SK-N-MC (cell line): ENCODE data around the gene HOXC11.

ENCODE experiments used
- DNase-seq: peaks from one replicate; pipeline ENCODE4 v3.0.0-alpha.2; 2011; ENCODE audit warnings: low read depth, low spot score
- H3K27ac ChIP-seq: fragments of 200-600 bp; sonication (generic); 2 replicates; pipeline ENCODE4 v1.5.1; 2016; ENCODE audit warnings: mixed run types
- H3K36me3 ChIP-seq: fragments of 200-600 bp; sonication (generic); 2 replicates; pipeline ENCODE4 v1.6.1; 2017; ENCODE audit warnings: antibody characterized with exemption, low read length, mixed read lengths; ENCODE audit not compliant: insufficient read depth
- H3K4me3 ChIP-seq: fragments of 200-600 bp; sonication (generic); 2 replicates; pipeline ENCODE4 v1.5.1; 2016
- H3K9ac ChIP-seq: fragments of 200-600 bp; sonication (generic); 2 replicates; pipeline ENCODE4 v1.8.0; 2017; ENCODE audit warnings: mixed run types, mixed read lengths; ENCODE audit not compliant: insufficient read length
- H3K9me3 ChIP-seq: fragments of 200-600 bp; sonication (generic); 2 replicates; pipeline ENCODE4 v1.6.1; 2017; ENCODE audit warnings: low read depth, mild to moderate bottlenecking, antibody characterized with exemption, low read length, moderate library complexity, mixed read lengths
- EZH2 ChIP-seq: fragments of 200-600 bp; sonication (generic); IDR thresholded peaks from one replicate; pipeline ENCODE4 v1.6.1; 2017; ENCODE audit warnings: antibody characterized with exemption
- FOXP2 ChIP-seq: optimal IDR thresholded peaks from 2 replicates; pipeline ENCODE3; 2011; ENCODE audit warnings: mild to moderate bottlenecking, moderate library complexity; ENCODE audit not compliant: insufficient read depth; ENCODE audit errors: extremely low read length, control extremely low read depth
- POLR2AphosphoS5 ChIP-seq: IDR thresholded peaks from 2 replicates; pipeline ENCODE4 v1.6.1; 2012; ENCODE audit warnings: mild to moderate bottlenecking, low read depth, low read length, borderline replicate concordance

Gene HOXC11

DNA sequence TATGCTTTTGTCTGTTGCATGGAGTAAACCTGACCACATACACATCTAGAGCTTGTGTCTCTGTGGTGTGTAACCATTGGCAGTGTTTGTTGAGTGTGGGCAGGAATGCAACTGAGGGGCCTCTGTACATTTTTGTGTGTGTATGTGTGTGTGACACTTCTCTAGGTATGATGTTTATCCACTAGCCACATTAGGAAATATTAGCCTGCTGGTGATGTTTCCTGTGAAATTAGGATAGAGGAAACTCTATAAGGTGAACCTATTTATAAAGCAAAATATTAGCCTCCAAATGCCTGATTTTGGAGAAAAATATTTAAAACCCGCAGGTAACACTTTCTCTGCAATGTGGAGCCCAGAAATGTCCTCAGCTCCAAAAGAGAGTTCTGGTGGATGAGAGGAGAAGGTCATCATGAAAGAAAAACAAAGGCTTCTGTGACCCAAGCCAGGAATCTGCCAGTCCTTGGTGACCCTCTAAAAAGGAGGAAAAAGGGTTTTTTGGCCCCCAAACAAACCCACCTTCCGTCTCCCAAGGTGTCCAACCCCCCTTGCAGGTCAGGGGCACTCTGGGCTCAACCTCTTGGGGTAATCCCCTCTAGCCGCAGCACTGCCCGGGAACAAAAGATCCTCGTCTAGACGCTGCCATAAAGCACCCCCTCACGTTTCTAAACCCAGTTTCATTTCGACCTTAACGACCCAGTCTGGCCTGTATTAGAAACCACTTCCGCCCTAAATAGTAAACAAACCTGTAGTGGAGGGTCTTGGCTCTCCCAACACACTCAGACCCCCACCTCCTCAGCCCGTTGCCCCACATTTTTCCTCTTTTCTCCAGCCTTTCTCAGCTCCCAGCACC, 4.9 kb downstream of the HOXC11 start:
- H3K9ac ChIP-seq: peak overlapping the region; percentile 56
- peak overlapping the region; percentile 97 for H3K27ac ChIP-seq
- DNase-seq: no peak
- TF ChIP-seq FOXP2 (no peak), EZH2 (no peak), POLR2AphosphoS5 (no peak; the same call in 1 of the 2 replicates)
- peak overlapping the region; percentile 93 for H3K4me3 ChIP-seq
- H3K36me3 ChIP-seq: peaks cover 8% of the 10 kb centered on the region
- H3K9me3 ChIP-seq: no peaks in the 10 kb centered on the region

DNA sequence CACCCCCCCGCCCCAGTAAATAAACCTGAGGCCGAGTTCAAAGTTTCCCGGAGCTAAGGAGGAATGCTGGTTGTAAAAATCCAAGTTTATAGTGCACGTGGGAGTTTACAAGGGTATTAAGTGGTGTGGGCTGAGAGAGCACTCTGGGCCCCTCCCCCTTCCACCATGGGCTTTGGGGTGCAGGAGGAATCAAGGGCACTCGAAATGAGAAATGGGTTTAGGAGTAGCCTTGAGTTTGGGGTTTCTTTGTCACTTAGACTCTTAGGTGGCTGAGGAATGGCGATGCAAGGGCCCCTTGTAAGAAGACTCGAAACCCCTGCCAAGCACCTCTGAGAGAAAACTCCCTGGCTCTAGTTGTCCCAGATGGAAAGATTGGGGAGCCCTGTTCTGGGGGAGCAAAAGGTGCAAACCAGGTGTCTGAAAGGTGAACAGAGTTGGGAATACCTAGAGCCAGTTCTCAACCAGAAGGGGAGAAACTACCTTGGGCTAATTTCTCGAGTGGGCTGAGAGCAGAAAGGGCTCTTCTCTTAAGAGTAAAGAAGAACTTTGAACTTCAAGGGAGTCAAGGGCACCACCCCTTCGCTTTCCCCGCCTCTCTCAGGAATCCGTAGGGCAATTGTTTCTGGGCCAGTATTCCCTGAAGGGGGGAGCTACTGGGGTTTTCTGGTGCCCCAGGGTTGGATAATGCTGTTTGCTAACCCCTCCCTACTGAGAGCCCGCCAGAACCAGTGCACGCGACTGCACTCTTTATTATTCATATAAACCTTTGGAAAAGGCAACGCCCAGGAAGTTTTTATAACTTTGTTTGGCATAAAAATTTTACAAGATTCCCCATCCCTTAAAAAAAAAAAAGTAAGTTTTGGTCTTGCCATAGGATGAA, 5.8 kb downstream of the HOXC11 start:
- TF ChIP-seq EZH2 (no peak), POLR2AphosphoS5 (peak; percentile 71), FOXP2 (peak; percentile 80)
- Histone ChIP-seq H3K4me3 (peak overlapping the region; percentile 93), H3K36me3 (peaks cover 8% of the 10 kb centered on the region), H3K27ac (peak overlapping the region; percentile 93), H3K9ac (peak overlapping the region; percentile 27), H3K9me3 (no peaks in the 10 kb centered on the region)
- DNase-seq: peak; percentile 98

DNA sequence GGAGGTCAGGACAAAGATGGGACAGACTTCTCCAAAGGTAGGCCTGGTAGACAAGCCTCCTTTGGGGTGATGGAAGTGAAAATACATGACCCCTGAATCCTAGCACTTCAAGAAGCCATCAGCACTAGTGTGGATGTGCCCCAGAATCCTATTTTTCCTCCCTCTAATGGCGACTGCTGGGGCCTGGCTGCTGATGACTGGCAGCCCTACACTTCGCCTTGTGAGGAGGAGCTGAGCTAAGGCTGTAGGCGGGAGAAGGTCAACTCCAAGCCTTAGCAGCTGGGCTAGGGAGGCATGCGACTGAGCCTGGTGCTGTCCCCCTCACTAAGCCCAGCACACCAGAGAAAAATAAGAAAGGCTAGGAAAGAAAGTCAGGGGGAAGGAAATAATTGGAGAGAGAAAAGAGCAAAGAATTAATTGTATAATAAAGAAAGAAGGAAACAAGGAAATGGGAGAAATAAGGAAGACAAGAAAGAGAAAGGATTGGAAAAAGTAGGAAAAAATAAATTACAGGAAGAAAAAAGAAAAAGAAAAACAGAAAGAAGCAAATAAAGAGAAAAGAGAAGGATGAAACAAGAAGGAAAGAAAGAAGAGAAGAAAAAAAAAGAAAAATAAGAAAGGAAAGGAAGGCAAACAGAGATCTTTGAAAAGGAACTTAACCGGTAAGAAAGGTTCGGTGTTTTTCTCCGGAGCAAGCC, 7.3 kb downstream of the HOXC11 start:
- Histone ChIP-seq H3K9ac (peak overlapping the region; percentile 38), H3K36me3 (peaks cover 8% of the 10 kb centered on the region), H3K9me3 (no peaks in the 10 kb centered on the region), H3K4me3 (peak overlapping the region; percentile 41), H3K27ac (peak overlapping the region; percentile 83)
- TF ChIP-seq POLR2AphosphoS5 (no peak), FOXP2 (no peak), EZH2 (no peak)
- no peak for DNase-seq

DNA sequence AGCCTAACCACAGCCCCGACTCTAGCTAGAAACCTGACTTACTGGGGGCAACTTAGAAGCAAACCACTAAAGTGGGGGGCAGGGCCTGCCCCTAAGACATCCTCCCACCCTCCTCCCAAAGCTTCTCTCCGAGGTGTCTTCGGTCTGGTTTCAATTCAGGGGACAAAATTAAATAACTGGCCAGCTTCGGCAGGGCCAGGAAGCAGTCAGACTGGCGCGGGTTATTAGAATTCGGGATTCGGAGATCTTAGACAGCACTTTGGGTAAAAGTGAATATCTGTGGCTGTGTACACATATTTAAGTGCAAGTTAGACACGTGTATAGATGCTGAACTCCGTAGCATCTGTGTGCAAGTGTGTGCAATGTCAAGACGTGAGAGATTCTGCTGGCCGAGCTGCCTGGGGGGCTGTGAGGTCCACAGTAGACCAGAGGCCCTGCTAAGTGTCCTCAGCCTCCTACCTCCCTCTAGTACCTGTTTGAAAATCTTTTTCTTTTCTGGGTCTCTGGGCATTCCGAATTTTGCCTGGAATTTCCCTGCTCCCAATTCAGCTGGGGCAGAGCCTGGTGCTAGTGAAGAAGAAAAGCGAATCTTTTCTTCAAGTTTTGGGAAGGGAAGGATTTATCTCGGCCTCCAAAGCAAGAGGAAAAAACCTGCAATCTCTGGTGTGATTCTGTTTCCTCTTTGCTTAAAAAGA, 8.0 kb downstream of the HOXC11 start:
- no peak for TF ChIP-seq FOXP2
- no peak for TF ChIP-seq EZH2
- no peak for TF ChIP-seq POLR2AphosphoS5
- H3K36me3 ChIP-seq: peaks cover 2% of the 10 kb centered on the region
- no peaks in the 10 kb centered on the region for H3K9me3 ChIP-seq
- H3K4me3 ChIP-seq: peak overlapping the region; percentile 41
- H3K9ac ChIP-seq: peak overlapping the region; percentile 38
- no peak for DNase-seq
- H3K27ac ChIP-seq: peak overlapping the region; percentile 83

DNA sequence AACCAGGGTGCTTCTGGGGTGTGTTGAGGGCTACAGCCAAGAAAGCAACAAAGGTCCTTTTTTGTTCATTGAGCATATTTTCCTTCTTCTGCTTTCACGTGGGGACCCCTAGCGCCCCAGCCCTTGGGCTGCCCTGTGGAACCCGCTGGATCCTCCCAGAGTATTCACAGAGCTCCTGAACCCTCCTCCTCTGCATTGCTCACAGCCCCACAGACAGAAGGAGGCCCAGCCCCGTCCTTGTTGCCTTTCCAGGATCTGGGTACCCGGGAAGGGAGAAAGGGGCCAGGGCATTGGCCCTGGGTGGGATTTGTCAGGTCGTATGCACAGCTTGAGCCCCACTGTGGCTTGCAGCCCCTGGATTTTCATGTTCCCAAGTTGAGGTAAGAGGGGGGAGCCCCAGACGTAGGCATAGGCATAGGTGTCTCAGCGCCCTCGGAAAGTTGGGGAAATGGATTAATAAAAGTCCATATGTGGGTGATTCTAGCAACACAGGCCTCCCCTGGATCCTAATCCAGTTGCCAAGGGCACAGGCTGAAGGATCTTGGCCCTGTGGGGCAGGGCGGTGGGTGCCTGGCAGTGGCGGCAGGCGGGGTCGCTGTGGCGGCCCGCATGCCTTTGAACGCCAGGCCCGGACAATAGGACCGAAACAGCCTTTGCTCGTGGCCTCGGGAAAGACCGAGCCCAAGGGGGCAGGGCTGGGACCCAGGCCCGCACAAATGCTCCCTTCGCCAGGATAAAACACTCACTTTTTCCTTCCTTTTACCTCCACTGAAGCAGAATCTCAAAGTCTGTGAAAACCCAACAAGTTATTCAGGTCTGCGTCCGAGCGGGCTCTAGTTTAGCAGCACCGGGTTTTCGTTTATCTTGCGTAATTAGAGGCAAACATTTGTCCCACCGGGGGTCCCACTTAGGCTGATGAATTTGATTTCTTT, 9.0 kb downstream of the HOXC11 start:
- no peaks in the 10 kb centered on the region for H3K36me3 ChIP-seq
- TF ChIP-seq POLR2AphosphoS5 (no peak), FOXP2 (no peak)
- H3K9me3 ChIP-seq: no peaks in the 10 kb centered on the region
- peak overlapping the region; percentile 83 for H3K27ac ChIP-seq
- H3K9ac ChIP-seq: no peak overlapping the region
- no peak overlapping the region for H3K4me3 ChIP-seq
- DNase-seq: no peak

DNA sequence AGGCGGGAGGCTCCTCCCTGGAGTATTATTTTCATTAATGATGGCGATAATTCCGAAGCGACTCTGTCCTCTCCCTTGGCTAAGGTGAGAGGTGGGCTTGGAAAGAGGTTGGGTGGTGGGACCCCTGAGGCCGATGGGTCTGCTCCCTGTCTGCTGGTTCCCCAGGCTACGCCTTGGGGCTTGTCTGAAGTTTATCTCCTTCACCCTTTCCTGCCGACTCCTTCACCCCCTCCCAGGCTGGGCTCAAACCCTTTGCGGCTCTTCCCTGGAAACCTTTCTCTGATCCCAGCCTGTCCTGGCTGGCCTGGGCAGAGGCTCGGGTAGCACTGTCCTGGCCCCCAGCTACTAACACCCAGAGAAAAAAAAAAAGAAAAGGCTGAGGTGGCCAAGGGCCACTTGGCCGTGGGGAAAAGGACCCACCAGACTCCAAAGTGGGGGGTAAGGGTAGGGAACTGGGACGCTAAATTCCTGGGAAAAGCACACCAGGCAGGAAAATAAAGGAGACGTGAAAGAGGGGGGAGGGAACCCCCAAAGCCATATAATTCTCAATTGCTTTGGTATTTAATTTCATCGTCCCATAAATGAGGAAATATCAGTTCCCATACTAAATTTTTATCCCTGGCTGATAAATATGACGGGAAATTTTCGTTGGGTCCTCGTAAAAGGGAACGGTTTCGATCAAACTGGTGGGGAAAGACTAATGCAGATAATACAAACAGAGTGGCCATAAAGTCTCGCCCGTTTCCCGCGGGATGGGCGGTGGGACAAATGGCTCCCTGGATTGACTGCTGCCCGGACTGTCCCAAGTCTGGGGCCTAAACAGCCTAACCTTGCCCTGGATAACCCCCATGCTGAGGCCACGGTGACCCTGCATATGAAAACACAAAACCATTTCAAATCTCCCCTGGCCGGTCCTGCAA, 10.0 kb downstream of the HOXC11 start:
- no peak for DNase-seq
- Histone ChIP-seq H3K4me3 (no peak overlapping the region; the same call in 1 of the 2 replicates), H3K9ac (peak overlapping the region; percentile 71), H3K36me3 (no peaks in the 10 kb centered on the region), H3K9me3 (no peaks in the 10 kb centered on the region), H3K27ac (peak overlapping the region; percentile 83; the same call in 1 of the 2 replicates)
- no peak for TF ChIP-seq POLR2AphosphoS5
- TF ChIP-seq FOXP2: no peak
- no peak for TF ChIP-seq EZH2
